Breast epithelium (tissue), 3 donors: Measurements from ENCODE around the gene RYR3.

Experiments
- CTCF ChIP-seq, 3 donors: fragments of 450-650 bp; IDR thresholded peaks; one replicate each; pipeline ENCODE4 v1.5.1; 2016 to 2017; ENCODE audit warnings: antibody characterized with exemption in 3 of 3, mild to moderate bottlenecking in 3 of 3, moderate library complexity in 3 of 3
- POLR2A ChIP-seq: fragments of 450-650 bp; IDR thresholded peaks from one replicate; pipeline ENCODE4 v1.6.1; 2016; ENCODE audit warnings: antibody characterized with exemption, mild to moderate bottlenecking, moderate library complexity

GRCh38 chr15:33545866-33546265 lies 235.1 kb downstream of the RYR3 start:
- TF ChIP-seq CTCF (IDR thresholded peaks at IDR 0.05): no peak
- no peak for TF ChIP-seq POLR2A
